Gastroesophageal sphincter (tissue), 4 donors: ENCODE data around the gene PSME1. TPM values are rescaled to one million over a fixed set of nuclear protein-coding genes. Genes with fewer than 3 reads are reported as not detected.
"Not testable (repeated sequence)": the region's sequence is repeated elsewhere in the genome, so short reads cannot be mapped to it uniquely, and the experiment has no call there.

ENCODE experiments used
- ATAC-seq: fragments of 150-250 bp; one replicate; pipeline ENCODE4 v1.9.1; 2016; ENCODE audit warnings: mild to moderate bottlenecking, moderate library complexity
- H3K27ac ChIP-seq, 4 donors: fragments of 200-600 bp; sonication (generic) in 3 of 4; 1 replicate in 3 of 4; 2 replicates in 1 of 4; pipeline ENCODE4 v1.5.1; 2016 to 2019
- H3K27me3 ChIP-seq: fragments of 200-600 bp; sonication (generic); one replicate; pipeline ENCODE4 v1.5.1; 2019
- H3K36me3 ChIP-seq, 2 donors: fragments of 200-600 bp; sonication (generic); one replicate each; pipeline ENCODE4 v1.5.1; 2019; ENCODE audit warnings: control low read depth in 1 of 2
- H3K4me1 ChIP-seq, 3 donors: fragments of 200-600 bp; sonication (generic); 1 replicate in 2 of 3; 2 replicates in 1 of 3; pipeline ENCODE4 v1.5.1; 2016 to 2019; ENCODE audit warnings: control low read depth in 2 of 3
- H3K4me3 ChIP-seq, 2 donors: fragments of 200-600 bp; sonication (generic); one replicate each; pipeline ENCODE4 v1.5.1; 2019; ENCODE audit warnings: mild to moderate bottlenecking in 1 of 2, moderate library complexity in 1 of 2
- H3K9me3 ChIP-seq, 3 donors: fragments of 200-600 bp; sonication (generic); one replicate each; pipeline ENCODE4 v1.5.1; 2017 to 2019; ENCODE audit warnings: control low read depth in 2 of 3
- EP300 ChIP-seq: sonication (generic); formaldehyde crosslinking; IDR thresholded peaks from one replicate; pipeline ENCODE4 v1.6.1; 2017; ENCODE audit warnings: antibody characterized with exemption, mild to moderate bottlenecking
- POLR2A ChIP-seq, 2 donors: fragments of 450-650 bp; IDR thresholded peaks; one replicate each; pipeline ENCODE4 v1.6.1; 2017; ENCODE audit warnings: antibody characterized with exemption in 2 of 2, mild to moderate bottlenecking in 2 of 2, moderate library complexity in 1 of 2
- POLR2AphosphoS5 ChIP-seq: sonication (generic); formaldehyde crosslinking; IDR thresholded peaks from one replicate; pipeline ENCODE4 v1.6.1; 2017; ENCODE audit warnings: antibody characterized with exemption
- WGBS, 2 donors: methylation state at CpG; one replicate each; pipeline ENCODE4 v1.1.5; 2018; ENCODE audit warnings: low coverage in 1 of 2; 5-methylcytosine and 5-hydroxymethylcytosine counted together
- total RNA-seq, 4 donors: library from RNA; depleted of rRNA; stranded (reverse); fragments of >200 nt; gene quantifications; one replicate each; pipeline ENCODE4 v1.1.0, GENCODE V29; 2016
- TF ChIP-seq, protein P1 (sequence below), 4 experiments: fragments of 200-600 bp in 2 of 4; fragments of 450-650 bp in 2 of 4; sonication (generic) in 1 of 4; IDR thresholded peaks; one replicate each; pipeline ENCODE4 v1.5.1; 2017 to 2019; ENCODE audit warnings: antibody characterized with exemption in 4 of 4, mild to moderate bottlenecking in 2 of 4, moderate library complexity in 2 of 4

PSME1 gene
- total RNA-seq, 4 donors from 2014 or later, result 114 to 186 (median 127) TPM

DNA sequence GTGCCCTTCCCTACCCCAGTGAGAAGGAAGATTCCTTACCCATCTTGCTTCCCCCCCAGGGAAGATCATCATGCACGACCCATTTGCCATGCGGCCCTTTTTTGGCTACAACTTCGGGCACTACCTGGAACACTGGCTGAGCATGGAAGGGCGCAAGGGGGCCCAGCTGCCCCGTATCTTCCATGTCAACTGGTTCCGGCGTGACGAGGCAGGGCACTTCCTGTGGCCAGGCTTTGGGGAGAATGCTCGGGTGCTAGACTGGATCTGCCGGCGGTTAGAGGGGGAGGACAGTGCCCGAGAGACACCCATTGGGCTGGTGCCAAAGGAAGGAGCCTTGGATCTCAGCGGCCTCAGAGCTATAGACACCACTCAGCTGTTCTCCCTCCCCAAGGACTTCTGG, 32.5 kb upstream of the PSME1 start:
- peaks cover 0 to 45% of the 10 kb centered on the region in 2 donors for H3K36me3 ChIP-seq
- no peak for TF ChIP-seq POLR2A (IDR thresholded peaks at IDR 0.05)
- TF ChIP-seq, protein P1, sequence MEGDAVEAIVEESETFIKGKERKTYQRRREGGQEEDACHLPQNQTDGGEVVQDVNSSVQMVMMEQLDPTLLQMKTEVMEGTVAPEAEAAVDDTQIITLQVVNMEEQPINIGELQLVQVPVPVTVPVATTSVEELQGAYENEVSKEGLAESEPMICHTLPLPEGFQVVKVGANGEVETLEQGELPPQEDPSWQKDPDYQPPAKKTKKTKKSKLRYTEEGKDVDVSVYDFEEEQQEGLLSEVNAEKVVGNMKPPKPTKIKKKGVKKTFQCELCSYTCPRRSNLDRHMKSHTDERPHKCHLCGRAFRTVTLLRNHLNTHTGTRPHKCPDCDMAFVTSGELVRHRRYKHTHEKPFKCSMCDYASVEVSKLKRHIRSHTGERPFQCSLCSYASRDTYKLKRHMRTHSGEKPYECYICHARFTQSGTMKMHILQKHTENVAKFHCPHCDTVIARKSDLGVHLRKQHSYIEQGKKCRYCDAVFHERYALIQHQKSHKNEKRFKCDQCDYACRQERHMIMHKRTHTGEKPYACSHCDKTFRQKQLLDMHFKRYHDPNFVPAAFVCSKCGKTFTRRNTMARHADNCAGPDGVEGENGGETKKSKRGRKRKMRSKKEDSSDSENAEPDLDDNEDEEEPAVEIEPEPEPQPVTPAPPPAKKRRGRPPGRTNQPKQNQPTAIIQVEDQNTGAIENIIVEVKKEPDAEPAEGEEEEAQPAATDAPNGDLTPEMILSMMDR (IDR thresholded peaks at IDR 0.05), result no peak
- no peak for TF ChIP-seq EP300
- TF ChIP-seq POLR2AphosphoS5, result no peak
- H3K9me3 ChIP-seq, result no peaks in the 10 kb centered on the region
- no peak overlapping the region for H3K4me3 ChIP-seq
- 86% methylated on average over 5 of the region's 13 CpGs; no CpG with 5 or more reads in 1 of the 2 donors for WGBS, 2 donors
- H3K27me3 ChIP-seq, result no peaks in the 10 kb centered on the region
- ATAC-seq, result no peak
- no peak overlapping the region for H3K27ac ChIP-seq
- peaks cover 0 to 3% (median 0%) of the 10 kb centered on the region in 3 donors for H3K4me1 ChIP-seq

DNA sequence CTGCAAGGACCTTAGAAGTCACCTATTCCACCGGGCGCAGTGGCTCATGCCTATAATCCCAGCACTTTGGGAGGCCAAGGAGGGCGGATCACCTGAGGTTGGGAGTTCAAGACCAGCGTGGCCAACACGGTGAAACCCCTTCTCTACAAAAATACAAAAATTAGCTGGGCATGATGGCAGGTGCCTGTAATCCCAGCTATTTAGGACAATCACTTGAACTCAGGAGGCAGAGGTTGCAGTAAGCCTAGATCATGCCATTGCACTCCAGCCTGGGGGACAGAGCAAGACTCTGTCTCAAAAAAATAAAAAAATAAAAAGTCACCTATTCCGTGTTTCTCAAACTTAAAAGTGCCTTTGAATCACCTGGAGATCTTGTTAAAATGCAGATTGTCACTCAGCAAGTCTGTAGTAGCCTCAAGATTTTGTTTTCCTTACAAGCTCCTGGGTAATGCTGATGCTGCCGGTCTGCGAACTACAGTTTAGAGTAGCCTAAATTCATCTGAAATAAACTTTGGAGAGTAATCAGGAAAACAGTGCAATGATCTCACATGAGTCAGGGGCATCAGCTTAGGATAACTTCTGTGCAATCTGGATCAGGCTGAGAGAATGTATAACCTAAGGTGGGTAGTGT, 30.3 kb upstream of the PSME1 start:
- ATAC-seq, result not testable (repeated sequence)

DNA sequence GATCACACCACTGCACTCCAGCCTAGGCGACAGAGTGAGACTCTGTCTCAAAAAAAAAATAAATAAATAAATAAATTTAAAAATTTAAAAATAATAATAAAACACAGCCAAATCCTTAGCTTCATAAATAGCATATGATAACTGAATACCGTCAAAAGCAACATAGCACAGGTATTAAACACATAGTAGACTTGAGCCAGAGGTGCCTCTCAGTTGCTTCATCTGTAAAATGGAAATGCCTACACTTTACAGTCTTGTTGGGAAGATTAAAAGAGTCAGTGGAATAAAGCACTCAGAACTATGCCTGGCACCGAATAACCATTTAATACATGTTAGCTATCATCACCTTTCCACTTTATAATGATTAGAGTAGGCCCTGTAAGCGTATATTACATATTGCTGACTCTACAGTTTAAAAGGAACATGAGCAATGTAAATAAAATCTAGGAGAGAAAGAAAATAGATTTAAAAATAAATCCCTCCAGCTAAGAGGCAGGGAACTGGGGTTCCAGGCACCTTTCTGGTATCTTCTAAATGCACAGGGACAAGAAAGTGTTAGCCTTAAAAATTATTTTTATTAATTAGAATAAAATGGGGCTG, 29.2 kb upstream of the PSME1 start:
- Histone ChIP-seq H3K4me1 (peaks cover 0 to 11% (median 0%) of the 10 kb centered on the region in 3 donors), H3K4me3 (no peak overlapping the region), H3K27ac (no peak overlapping the region), H3K36me3 (peaks cover 0 to 20% of the 10 kb centered on the region in 2 donors), H3K9me3 (no peaks in the 10 kb centered on the region), H3K27me3 (no peaks in the 10 kb centered on the region)
- TF ChIP-seq, protein P1 (IDR thresholded peaks at IDR 0.05), result no peak
- TF ChIP-seq EP300, result no peak
- TF ChIP-seq POLR2A (IDR thresholded peaks at IDR 0.05), result no peak
- TF ChIP-seq POLR2AphosphoS5, result no peak
- ATAC-seq, result no peak
- 89 to 96% methylated on average over 4 of the region's 4 CpGs for WGBS, 2 donors

More for the DNA sequence above, 30.3 kb upstream of the PSME1 start:
- Histone ChIP-seq H3K36me3 (peaks cover 0 to 22% of the 10 kb centered on the region in 2 donors), H3K4me1 (peaks cover 0 to 11% (median 0%) of the 10 kb centered on the region in 3 donors)
- not testable (repeated sequence) for H3K27ac ChIP-seq, H3K9me3 ChIP-seq, H3K4me3 ChIP-seq, H3K27me3 ChIP-seq
- 57 to 84% methylated on average over 1 to 8 of the region's 8 CpGs for WGBS, 2 donors

DNA sequence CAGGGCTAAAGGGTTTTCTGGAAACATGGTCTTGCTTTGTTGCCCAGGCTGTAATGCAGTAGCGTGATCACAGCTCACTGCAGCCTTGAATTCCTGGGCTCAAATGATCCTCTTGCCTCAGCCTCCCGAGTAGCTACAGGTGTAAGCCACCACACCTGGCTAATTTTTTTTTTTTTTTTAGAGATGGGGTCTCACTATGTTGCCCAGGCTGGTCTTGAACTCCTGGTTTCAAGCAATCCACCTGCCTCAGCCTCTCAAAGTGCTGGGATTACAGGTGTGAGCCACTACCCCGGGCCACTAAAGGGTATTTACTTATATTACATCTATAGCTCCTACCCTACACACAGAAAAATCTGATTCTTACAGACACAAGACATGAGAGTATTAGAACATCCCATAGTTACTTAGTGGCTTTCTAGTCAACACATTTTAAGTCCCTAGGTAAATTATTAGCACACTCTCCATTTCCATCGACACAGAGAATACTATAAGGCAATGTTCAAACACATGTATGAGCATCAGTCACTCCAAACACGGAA, 27.6 kb upstream of the PSME1 start:
- H3K27ac ChIP-seq, result peak overlapping the region in 1 of 4 donors; percentile 32
- peak; percentile 8 for ATAC-seq
- 17 to 39% methylated on average over 2 to 5 of the region's 5 CpGs for WGBS, 2 donors

DNA sequence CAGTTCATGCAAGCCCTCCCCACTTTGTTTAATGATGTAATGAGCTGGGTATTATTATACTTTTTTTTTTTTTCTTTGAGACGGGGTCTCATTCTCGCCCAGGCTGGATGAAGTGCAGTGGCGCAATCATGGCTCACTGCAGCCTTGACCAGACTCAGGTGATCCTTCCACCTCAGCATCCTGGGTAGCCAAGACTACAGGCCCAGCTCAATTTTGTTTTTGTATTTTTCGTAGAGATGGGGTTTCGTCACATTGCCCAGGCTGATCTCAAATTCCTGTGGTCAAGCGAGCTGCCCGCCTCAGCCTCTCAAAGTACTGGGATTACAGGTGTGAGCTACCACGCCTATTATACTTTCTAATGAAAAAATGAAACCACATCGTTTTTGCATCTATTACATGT, 25.9 kb upstream of the PSME1 start:
- no peak for TF ChIP-seq POLR2A (IDR thresholded peaks at IDR 0.05)
- TF ChIP-seq POLR2AphosphoS5, result no peak
- Histone ChIP-seq H3K27ac (no peak overlapping the region), H3K9me3 (no peaks in the 10 kb centered on the region), H3K4me3 (no peak overlapping the region), H3K4me1 (peaks cover 0 to 18% (median 0%) of the 10 kb centered on the region in 3 donors), H3K27me3 (no peaks in the 10 kb centered on the region), H3K36me3 (no peaks in the 10 kb centered on the region)
- ATAC-seq, result no peak
- WGBS, 2 donors, result 87% methylated on average over 6 to 9 of the region's 9 CpGs

More for the DNA sequence above, 27.6 kb upstream of the PSME1 start:
- TF ChIP-seq POLR2A (IDR thresholded peaks at IDR 0.05) (no peak), POLR2AphosphoS5 (no peak), EP300 (no peak)
- TF ChIP-seq, protein P1 (IDR thresholded peaks at IDR 0.05), result no peak
- Histone ChIP-seq H3K27me3 (no peaks in the 10 kb centered on the region), H3K36me3 (peaks cover 0 to 11% of the 10 kb centered on the region in 2 donors), H3K4me1 (peaks cover 0 to 16% (median 0%) of the 10 kb centered on the region in 3 donors), H3K9me3 (no peaks in the 10 kb centered on the region), H3K4me3 (no peak overlapping the region)

DNA sequence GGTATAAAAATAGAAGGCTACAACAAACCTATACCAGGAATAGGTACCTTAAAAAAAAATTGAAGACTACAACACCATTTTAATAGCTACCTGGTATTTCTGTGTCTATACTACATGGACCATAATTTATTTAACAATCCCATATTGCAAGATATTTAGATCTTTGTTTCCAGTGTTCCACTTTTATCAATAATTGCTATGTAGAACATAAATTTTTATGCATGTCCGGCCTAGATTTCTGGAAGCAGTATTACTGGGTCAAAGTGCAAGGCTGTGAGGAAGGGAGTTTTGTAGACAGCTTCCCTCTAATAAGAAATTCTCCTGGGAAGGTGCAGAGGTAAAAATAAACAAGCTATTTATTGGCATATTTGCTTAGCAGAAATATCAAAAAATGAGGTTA, 25.5 kb upstream of the PSME1 start:
- Histone ChIP-seq H3K36me3 (no peaks in the 10 kb centered on the region), H3K27ac (no peak overlapping the region), H3K9me3 (no peaks in the 10 kb centered on the region), H3K27me3 (no peaks in the 10 kb centered on the region), H3K4me1 (peaks cover 0 to 20% (median 1%) of the 10 kb centered on the region in 3 donors), H3K4me3 (no peak overlapping the region)
- no peak for ATAC-seq
- WGBS, 2 donors, result 56 to 75% methylated on average over 1 of the region's 1 CpG
- TF ChIP-seq, protein P1 (IDR thresholded peaks at IDR 0.05), result no peak
- TF ChIP-seq EP300 (no peak), POLR2AphosphoS5 (no peak), POLR2A (IDR thresholded peaks at IDR 0.05) (no peak)
